UCSD-AML1 (cell line): ENCODE results near the gene ADI1.
"Not testable (repeated sequence)": the region's sequence is repeated elsewhere in the genome, so short reads cannot be mapped to it uniquely, and the experiment has no call there.

Source experiments
- DNase-seq: peaks from one replicate; lab custom pipeline; 2025; ENCODE audit not compliant: unreplicated experiment; lab: John Stamatoyannopoulos, UW

Gene ADI1

GRCh38 chr2:3464401-3465005, 54.8 kb downstream of the ADI1 start:
- no peak for DNase-seq

GRCh38 chr2:3463944-3464343, 55.4 kb downstream of the ADI1 start:
- DNase-seq, result no peak

- no peak for DNase-seq
Observed at GRCh38 chr2:3463186-3463835, 56.0 kb downstream of the ADI1 start.

DNA sequence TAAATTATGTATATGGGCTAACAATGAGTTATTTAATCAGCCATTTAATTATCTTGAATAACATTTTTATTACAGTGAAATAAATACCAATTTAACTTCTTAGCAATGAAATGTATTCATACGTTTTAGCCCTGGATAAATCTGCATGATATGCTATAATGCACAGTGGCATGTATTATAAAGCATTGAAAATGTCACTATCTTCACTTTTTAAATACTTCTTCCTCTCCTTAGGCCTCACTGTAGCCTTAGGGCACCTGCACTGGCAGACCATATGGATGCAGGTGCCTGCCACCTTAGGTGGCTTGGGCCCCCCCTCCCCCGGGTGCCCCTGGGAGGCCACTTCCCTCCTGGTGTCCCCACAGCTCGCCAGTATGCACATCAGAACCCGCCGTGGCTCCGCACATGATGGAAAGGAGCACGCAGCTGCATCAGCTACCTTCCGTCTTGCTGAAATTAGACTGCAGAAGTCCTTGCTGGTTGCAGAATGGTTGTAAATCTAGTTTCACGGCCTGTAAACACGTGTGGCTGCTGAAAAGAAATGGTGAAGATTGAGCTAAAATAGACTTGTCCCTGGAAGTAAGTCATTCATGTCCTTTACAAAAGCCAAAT, 56.7 kb downstream of the ADI1 start:
- no peak for DNase-seq

GRCh38 chr2:3461801-3462492, 57.4 kb downstream of the ADI1 start:
- DNase-seq, result no peak

DNA sequence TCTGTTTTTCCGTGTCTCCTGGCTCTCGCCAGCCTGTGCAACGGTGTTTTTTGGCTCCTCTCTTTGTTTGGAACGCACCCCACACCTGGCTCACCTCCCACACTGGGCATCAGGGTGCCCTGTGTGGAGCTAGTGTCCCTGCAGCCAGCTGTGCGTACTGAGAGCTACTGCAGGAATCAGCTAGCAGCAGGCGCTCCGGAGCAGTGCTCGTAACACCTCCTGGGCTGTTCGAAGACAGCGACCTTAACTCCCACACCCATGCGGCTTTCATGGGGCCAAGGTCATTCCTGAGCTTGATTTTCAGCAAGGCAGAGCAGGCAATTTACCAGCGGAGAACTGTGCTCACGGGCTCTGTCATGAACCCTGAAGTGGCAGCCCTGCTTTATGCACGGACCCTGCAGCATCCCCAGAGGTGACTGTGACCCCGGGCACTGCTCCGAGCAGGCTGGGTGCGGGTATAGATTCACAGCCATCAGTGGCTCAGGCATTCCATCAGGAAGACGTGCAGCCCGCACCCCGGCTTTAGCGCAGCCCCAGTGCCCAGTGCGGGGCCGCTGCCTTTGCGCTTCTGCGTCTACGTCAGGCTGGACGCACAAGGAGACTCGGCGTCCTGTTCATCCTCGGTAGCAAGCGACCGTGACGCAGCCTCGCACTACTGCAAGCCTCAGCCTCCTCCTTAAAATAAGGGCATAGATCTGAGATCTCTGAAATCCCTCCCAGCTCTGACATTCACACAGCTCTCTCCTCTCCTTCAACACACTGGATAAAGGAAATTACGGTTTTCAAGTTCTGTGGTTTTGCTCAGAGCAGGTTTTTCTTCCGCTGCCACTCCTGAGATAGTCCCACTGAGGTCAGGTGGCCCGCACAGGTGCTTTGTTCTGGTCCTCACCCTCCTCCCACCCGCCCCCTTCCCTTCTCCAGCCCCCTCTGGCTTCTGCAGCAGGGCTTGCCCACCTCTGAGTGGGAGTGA, 58.2 kb downstream of the ADI1 start:
- no peak for DNase-seq

DNA sequence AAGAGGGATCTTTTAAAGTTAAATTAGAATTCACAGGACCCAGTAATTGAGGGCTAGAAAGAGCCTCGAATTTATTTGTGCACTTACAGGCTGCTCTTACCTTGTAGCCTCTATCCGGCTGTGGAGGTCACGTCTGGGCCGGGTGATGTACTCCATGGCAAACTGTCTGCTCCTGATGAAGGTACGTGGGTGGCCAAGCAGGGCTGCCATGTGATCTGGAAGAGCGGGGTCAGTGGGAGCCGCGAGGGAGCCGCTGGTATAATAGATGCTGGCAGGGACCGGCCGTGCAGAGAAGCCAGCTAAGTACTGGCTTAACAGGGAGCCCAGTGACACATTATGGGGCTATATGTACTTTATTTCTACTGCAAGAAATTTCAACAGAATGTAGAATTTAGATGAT, 59.2 kb downstream of the ADI1 start:
- no peak for DNase-seq

DNA sequence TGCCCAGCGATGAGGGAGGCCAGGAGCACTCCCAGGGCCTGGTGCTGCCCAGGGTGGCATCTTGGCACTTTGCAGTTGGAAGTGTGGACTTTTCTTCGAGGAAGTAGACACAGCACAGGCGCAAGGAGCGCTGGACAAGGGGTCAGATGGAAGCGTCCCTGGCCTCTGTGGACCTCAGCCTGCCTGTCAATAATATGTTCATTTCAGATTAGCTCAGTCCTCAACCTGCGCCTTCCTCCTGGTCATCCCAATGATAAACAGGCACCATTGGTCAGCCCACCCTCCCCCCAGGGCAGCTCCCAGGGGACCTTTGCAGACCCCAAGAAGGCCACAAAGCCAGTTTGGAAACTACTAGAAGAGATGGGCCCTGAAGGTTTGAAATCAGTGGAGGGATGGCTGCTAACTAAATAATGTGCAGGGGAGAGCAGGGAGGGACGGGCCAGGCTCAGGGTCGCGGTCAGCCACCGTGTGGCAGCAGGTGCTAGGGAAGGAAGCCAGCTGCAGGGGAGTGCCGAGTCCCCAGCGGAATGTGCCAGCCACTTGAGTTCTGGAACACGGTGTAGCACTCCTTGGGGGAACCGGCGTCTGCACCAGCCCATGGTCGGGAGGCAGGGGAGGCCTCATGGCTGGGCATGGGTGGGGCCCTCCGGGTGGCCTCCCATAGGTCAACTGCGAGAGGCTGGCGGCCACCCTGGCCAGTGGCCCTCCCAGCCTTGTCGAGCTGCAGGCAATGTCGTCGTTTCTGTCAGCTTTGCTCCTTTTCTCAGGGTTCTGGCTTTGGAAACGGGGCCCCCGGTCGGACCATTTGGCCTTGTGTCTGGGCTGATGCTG, 59.9 kb downstream of the ADI1 start:
- DNase-seq, result no peak

DNA sequence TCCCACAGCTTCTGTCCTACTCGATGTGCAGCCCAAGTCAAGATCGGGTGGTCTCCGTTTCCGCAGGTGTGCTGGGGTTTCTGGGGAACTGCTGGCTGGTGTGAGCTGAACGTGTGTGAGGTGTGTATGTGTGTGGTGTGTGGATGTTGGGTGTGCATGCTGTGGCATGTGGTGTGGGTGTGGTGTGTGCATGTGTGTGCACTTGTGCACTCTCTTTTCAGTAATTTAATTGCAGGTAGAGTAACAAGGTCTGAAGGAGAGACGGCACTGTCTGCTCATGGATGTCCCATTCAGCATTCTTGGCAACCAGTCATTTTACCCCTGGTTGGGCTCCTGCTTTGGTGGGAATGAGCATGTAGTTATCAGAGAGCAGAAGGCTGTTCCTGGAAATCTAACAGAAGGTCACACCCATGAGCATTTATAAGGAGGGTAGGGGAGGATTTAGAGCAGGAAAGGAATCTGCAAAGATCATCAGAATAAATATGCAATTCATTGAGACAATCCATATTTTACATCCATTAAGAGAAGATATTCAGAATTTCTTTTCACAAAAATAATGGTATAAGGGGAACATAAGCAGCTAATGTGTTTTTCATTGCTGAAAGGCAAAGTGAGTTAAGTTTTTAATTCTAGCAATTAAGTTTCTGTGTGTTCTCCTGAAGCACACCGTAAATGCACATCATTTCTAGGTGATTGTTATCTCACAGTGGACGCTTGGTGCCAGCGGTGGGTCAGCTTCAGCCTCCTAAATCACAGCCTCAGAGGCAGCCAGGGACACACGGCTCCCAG, 60.7 kb downstream of the ADI1 start:
- DNase-seq, result no peak

DNA sequence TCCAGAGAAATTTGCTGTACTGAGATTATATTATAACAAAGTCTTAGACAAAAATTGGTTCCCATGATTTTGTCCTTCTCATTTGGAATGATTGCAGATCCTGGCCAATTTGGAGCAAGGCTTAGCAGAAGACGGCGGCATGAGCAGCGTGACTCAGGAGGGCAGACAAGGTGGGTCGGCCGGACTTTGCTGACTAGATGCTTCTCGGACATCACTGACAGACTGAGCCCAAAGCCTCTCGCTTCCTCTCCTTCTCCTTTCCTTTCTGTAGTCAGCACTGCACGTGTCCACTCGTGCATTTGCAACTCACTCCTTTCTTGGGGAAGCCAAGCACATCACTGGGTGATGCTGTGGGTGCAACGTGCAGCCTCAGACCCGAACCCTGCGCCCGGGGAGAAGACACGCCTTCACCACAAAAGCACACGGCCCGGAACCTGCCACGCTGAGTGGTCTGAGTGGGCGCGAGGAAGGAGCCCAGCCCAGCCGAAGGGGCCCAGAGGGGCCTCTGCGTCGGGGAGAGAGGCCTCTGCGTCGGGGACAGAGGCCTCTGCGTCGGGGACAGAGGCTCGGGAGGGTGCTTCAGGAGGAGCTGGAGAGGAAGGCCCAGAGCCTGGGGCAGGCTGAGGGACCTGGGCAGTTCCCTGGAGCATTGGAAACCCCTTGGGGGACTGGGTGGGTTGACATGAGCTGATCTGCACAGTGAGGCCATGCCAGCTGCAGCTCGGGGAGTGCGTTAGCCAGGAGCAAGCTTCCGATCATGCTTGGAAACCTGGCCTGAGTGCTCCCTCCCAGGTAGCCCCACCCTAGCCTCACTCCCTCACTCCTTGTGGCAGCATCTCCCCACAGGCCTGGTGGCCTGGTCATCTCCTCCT, 61.6 kb downstream of the ADI1 start:
- no peak for DNase-seq

DNA sequence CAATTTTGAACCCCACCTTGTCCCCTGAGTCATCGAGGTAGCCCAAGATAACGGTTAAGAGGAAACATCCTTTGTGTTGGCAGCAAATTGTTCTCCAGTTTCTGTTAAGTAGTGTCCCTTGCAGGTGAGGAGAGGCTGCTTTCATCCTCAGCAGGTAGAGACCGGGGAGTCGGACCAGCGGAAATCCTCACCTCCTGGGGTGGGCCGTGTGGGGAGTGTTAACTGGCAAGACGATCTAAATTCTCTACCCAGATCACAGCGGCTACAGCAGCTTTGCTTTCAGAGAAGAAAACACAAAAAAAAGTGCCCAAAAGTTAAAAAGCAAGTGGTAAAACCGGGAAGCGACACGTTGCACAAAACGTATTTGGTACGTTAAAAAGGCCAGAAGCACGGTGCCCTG, 63.2 kb downstream of the ADI1 start:
- DNase-seq, result no peak

- no peak for DNase-seq
Observed at GRCh38 chr2:3454802-3455201, 64.5 kb downstream of the ADI1 start.

DNA sequence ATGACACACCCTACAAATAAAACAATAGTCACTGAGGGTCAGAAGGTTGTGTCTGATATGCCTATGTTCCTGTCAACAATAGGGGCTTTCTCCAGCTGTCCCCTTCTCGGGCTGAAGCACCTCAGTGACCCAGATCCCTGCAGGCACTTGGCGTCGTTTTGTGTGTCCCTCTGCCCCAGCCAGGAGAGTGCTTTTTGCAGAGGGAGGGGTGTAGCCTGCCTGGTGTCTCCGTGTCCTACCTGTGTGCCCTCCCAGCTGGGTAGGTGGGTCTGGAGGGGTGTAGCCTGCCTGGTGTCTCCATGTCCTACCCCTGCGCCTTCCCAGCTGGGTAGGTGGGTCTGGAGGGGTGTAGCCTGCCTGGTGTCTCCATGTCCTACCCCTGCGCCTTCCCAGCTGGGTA, 65.3 kb downstream of the ADI1 start:
- DNase-seq, result not testable (repeated sequence)

- no peak for DNase-seq
Observed at GRCh38 chr2:3453190-3453999, 65.9 kb downstream of the ADI1 start.

DNA sequence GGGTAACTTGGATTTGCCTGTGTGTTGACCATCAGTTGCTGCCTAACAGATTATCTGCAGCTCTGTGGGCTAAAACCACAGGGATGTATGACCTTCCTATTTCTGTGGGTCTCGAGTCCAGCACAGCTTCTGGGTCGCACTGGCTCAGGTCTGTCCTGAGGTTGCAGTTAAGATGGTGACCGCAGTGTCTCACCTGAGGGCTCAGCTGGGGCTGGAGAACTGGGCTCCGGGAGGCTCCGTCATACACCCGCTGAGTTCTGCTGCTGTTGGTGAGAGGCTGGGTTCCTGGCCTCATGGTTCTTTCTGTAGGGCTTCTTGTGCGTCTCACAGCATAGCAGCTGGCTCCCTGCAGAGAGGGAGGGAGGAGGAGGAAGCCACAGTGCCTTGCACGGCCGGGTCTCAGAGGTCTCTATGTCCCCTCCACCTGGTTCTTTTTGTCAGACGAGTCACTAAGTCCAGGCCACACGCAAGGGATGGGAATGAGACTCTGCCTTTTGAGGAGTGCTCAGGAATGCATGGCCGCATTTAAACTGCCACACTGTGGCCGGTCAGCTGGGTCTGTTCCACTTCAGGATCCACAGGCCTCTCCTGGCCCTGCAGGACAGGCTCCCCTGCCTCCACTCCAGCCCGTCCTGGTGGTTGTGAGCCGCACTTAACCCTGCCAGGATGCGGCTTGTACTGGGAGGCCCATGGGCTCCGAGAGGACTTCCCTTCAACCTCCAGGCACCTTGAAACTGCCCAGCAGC, 67.2 kb downstream of the ADI1 start:
- DNase-seq, result no peak

DNA sequence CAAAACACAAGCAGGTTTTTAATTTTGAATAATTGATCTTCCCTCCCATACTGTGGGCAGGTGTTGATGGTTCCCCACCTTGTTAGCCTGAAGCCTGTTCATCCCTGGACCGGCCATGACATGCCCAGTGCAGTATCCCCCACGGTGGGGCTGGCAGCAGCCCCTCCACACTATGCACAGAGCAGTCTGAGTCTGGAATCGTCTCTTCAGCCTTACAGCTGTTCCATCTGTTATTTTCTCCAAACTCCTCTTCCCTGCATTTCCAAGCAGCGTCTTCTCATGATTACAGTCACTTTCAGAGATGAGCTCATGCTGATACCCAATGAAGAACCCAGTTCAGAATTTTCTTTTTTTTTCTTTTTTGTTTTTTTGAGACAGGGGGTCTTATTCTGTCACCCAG, 68.2 kb downstream of the ADI1 start:
- no peak for DNase-seq
